Prostate gland (tissue), 2 donors: ENCODE results near the gene SCRT2. TPM values are rescaled to one million over a fixed set of nuclear protein-coding genes. Genes with fewer than 3 reads are reported as not detected.

ENCODE experiments used
- DNase-seq: peaks from one replicate; pipeline ENCODE4 v3.0.0-alpha.2; 2019; ENCODE audit warnings: low spot score
- H3K27ac ChIP-seq, 2 donors: fragments of 200-600 bp; sonication (generic); 2 replicates each; pipeline ENCODE4 v1.5.1; 2017 to 2019
- H3K27me3 ChIP-seq: fragments of 200-600 bp; sonication (generic); replicated peaks from 2 replicates; pipeline ENCODE4 v1.5.1; 2019; ENCODE audit not compliant: insufficient read depth
- H3K36me3 ChIP-seq, 2 donors: fragments of 200-600 bp; sonication (generic); 1 replicate in 1 of 2; 2 replicates in 1 of 2; pipeline versions ENCODE4 v1.5.1 to v1.8.1; 2017 to 2019
- H3K4me1 ChIP-seq: fragments of 200-600 bp; sonication (generic); replicated peaks from 2 replicates; pipeline ENCODE4 v1.5.1; 2019
- H3K4me3 ChIP-seq, 2 donors: fragments of 200-600 bp; sonication (generic); 2 replicates each; pipeline ENCODE4 v1.5.1; 2017 to 2019
- H3K9me3 ChIP-seq: fragments of 200-600 bp; sonication (generic); 2 replicates; pipeline ENCODE4 v1.5.1; 2017
- POLR2A ChIP-seq: fragments of 450-650 bp; IDR thresholded peaks from one replicate; pipeline ENCODE4 v1.6.1; 2016; ENCODE audit warnings: antibody characterized with exemption, mild to moderate bottlenecking
- POLR2AphosphoS5 ChIP-seq: sonication (generic); formaldehyde crosslinking; IDR thresholded peaks from one replicate; pipeline ENCODE4 v1.6.1; 2017; ENCODE audit warnings: antibody characterized with exemption
- WGBS: methylation state at CpG from one replicate; pipeline ENCODE4 v1.1.5; 2018; 5-methylcytosine and 5-hydroxymethylcytosine counted together
- intact Hi-C: fragments of 100-400 bp; cut with DNase I; formaldehyde crosslinking; loops from one replicate; pipeline ENCODE4 v1.14.2; 2022
- total RNA-seq, 2 donors: library from RNA; depleted of rRNA; stranded (reverse); fragments of >200 nt; gene quantifications; one replicate each; pipeline ENCODE4 v1.1.0, GENCODE V29; 2016
- TF ChIP-seq, protein P1 (sequence below), 4 experiments: fragments of 200-600 bp in 2 of 4; fragments of 450-650 bp in 2 of 4; sonication (generic) in 2 of 4; IDR thresholded peaks; 1 replicate in 3 of 4; 2 replicates in 1 of 4; pipeline ENCODE4 v1.5.1; 2016 to 2019; ENCODE audit warnings: antibody characterized with exemption in 4 of 4, mild to moderate bottlenecking in 2 of 4, moderate library complexity in 2 of 4

Gene SCRT2
- total RNA-seq, 2 donors from 2014 or later: 0.17 TPM; not detected in 1

DNA sequence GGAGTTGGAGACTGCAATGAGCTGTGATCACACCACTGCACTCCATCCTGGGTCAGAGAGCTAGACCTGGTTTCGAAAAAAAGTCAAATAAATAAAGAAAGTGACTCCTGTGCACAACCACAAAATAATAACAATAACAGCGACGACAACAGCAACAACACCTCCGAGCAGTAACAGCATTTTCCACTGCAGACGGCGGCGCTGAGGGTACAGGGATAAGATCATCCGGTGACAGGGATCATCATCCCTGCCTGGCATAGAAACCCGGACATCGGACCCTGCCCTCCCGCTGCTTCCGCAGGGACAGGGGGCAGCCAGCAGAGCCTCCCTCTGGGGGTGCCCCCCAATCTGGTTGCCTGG lies 34.1 kb downstream of the SCRT2 start:
- Histone ChIP-seq H3K4me1 (no peaks in the 10 kb centered on the region), H3K27ac (no peak overlapping the region), H3K27me3 (no peaks in the 10 kb centered on the region), H3K36me3 (no peaks in the 10 kb centered on the region), H3K9me3 (no peaks in the 10 kb centered on the region), H3K4me3 (no peak overlapping the region)
- intact Hi-C loops: no loop called here
- no peak for DNase-seq
- TF ChIP-seq, protein P1, sequence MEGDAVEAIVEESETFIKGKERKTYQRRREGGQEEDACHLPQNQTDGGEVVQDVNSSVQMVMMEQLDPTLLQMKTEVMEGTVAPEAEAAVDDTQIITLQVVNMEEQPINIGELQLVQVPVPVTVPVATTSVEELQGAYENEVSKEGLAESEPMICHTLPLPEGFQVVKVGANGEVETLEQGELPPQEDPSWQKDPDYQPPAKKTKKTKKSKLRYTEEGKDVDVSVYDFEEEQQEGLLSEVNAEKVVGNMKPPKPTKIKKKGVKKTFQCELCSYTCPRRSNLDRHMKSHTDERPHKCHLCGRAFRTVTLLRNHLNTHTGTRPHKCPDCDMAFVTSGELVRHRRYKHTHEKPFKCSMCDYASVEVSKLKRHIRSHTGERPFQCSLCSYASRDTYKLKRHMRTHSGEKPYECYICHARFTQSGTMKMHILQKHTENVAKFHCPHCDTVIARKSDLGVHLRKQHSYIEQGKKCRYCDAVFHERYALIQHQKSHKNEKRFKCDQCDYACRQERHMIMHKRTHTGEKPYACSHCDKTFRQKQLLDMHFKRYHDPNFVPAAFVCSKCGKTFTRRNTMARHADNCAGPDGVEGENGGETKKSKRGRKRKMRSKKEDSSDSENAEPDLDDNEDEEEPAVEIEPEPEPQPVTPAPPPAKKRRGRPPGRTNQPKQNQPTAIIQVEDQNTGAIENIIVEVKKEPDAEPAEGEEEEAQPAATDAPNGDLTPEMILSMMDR (IDR thresholded peaks at IDR 0.05): no peak
- no peak for TF ChIP-seq POLR2A
- TF ChIP-seq POLR2AphosphoS5: no peak
- 27% methylated on average over 12 of the region's 12 CpGs for WGBS

DNA sequence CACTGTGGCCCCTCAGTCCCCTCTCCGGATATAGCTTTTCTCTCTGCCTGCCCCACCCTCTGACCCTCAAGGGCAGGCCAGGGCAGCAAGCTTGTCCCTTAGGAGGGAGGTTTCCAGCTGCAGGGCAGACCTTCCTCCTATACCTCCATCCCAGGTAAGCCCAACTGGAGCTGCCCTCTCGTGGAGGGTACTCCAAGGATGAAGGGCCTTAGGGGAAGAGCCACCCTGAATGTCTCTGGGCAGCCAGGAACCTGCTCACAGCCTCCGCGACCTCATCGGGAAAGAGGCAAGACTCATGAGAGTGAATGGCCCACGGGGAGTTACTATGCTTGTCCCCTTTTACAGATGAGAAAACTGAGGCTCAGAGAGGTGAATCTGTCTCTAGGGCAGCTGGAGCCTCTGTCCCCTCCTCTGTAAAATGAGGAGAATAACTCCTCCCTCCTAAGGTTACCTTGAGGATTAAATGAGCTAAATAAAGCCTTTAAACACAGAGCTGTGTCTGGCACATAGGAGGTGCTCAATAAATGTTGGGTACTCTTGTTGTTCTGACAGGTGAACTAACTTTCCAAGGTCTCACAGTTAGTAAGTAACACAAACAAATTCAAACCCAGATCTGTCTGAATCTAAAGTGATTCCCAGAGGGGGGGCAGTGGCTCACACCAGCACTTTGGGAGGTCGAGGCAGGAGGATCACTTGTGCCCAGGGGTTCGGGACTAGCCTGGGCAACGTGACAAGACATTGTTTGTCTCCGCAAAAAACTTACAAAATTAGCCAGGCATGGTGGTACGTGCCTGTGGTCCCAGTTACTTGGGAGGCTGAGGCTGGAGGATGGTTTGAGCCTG lies 34.7 kb downstream of the SCRT2 start:
- intact Hi-C loops: no loop called here
- H3K27me3 ChIP-seq: no peaks in the 10 kb centered on the region

GRCh38 chr20:638579-638978 lies 37.0 kb downstream of the SCRT2 start:
- intact Hi-C loops: no loop called here
- H3K4me1 ChIP-seq: no peaks in the 10 kb centered on the region
- 86% methylated on average over 1 of the region's 1 CpG for WGBS
- no peaks in the 10 kb centered on the region for H3K36me3 ChIP-seq
- H3K27ac ChIP-seq: no peak overlapping the region
- TF ChIP-seq, protein P1 (IDR thresholded peaks at IDR 0.05): no peak
- no peak for TF ChIP-seq POLR2A
- no peak for TF ChIP-seq POLR2AphosphoS5
- H3K27me3 ChIP-seq: no peaks in the 10 kb centered on the region
- no peak for DNase-seq
- no peaks in the 10 kb centered on the region for H3K9me3 ChIP-seq
- H3K4me3 ChIP-seq: no peak overlapping the region

More for the DNA sequence above, 34.7 kb downstream of the SCRT2 start:
- Histone ChIP-seq H3K4me3 (no peak overlapping the region), H3K36me3 (no peaks in the 10 kb centered on the region), H3K27ac (no peak overlapping the region), H3K9me3 (no peaks in the 10 kb centered on the region), H3K4me1 (no peaks in the 10 kb centered on the region)
- 52% methylated on average over 11 of the region's 11 CpGs for WGBS
- TF ChIP-seq, protein P1 (IDR thresholded peaks at IDR 0.05): no peak
- no peak for TF ChIP-seq POLR2A
- TF ChIP-seq POLR2AphosphoS5: no peak
- DNase-seq: no peak

DNA sequence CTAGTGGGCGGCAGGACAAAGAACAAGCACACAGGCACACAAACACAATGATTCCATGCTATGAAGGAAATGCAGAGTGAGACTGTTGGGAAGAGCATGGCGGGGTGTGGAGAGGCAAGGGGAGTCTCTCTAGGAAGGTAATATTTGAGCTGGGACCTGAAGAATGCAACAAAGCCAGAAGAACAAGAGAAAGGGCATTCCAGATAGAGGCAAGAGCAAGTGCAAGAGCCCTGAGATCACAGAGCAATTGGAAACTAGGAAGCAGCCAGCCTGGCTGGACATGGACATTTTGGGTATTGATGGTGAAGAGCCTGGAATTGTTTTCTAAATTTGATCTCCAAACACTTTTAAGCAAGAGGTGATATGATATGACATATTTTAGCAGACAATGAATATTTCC lies 38.0 kb downstream of the SCRT2 start:
- Histone ChIP-seq H3K36me3 (no peaks in the 10 kb centered on the region), H3K9me3 (no peaks in the 10 kb centered on the region), H3K4me3 (no peak overlapping the region), H3K27ac (no peak overlapping the region), H3K4me1 (no peaks in the 10 kb centered on the region), H3K27me3 (no peaks in the 10 kb centered on the region)
- WGBS: 61% methylated on average over 2 of the region's 2 CpGs
- TF ChIP-seq, protein P1 (IDR thresholded peaks at IDR 0.05): no peak
- TF ChIP-seq POLR2A: no peak
- TF ChIP-seq POLR2AphosphoS5: no peak
- DNase-seq: no peak
- intact Hi-C loops: no loop called here

DNA sequence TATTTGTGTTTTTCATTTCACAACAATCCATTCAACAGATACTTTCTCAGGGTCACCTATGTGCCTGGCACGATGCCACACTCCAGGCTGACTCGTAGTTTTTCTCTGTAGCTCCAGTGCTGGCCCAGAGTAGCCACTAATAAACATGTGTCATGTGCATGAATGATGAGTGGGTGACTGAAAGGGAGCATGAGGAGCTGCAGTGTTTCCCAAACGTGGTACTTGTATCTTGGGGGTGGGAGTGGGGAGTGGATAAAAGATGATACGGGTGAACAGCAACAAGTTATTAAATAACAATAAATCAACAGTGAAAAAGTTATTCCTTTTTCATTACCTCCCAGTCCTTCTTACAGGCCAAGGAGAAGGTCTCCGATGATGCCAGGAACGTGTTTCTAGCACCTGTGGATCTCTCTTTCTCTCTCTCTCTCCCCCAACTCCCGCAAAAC lies 39.7 kb downstream of the SCRT2 start:
- H3K4me1 ChIP-seq: no peaks in the 10 kb centered on the region
- H3K27me3 ChIP-seq: no peaks in the 10 kb centered on the region
- WGBS: 41% methylated on average over 7 of the region's 7 CpGs
- no peaks in the 10 kb centered on the region for H3K9me3 ChIP-seq
- TF ChIP-seq POLR2AphosphoS5: no peak
- no peak for TF ChIP-seq POLR2A
- TF ChIP-seq, protein P1 (IDR thresholded peaks at IDR 0.05): no peak
- intact Hi-C loops: no loop called here
- no peak overlapping the region for H3K4me3 ChIP-seq
- H3K36me3 ChIP-seq: no peaks in the 10 kb centered on the region
- H3K27ac ChIP-seq: no peak overlapping the region
- no peak for DNase-seq
